GM12891 (cell line): Measurements from ENCODE around the gene USP7.

Experiments used
- PAX5 ChIP-seq: IDR thresholded peaks from 2 replicates; pipeline ENCODE4 v1.6.1; 2011; ENCODE audit warnings: low read length, moderate library complexity, mild to moderate bottlenecking; ENCODE audit not compliant: insufficient read depth, severe bottlenecking
- POLR2A ChIP-seq: IDR thresholded peaks from 2 replicates; pipeline ENCODE4 v1.6.1; 2011; ENCODE audit warnings: low read depth, low read length, control low read depth
- POLR2AphosphoS5 ChIP-seq: IDR thresholded peaks from 2 replicates; pipeline ENCODE4 v1.6.1; 2011; ENCODE audit warnings: low read depth, low read length, control low read depth
- POU2F2 ChIP-seq: IDR thresholded peaks from 2 replicates; pipeline ENCODE4 v1.6.1; 2011; ENCODE audit warnings: low read depth, mild to moderate bottlenecking, control low read depth, low read length, moderate library complexity
- TAF1 ChIP-seq: IDR thresholded peaks from 2 replicates; pipeline ENCODE4 v1.6.1; 2011; ENCODE audit warnings: low read depth, low read length, control low read depth

DNA sequence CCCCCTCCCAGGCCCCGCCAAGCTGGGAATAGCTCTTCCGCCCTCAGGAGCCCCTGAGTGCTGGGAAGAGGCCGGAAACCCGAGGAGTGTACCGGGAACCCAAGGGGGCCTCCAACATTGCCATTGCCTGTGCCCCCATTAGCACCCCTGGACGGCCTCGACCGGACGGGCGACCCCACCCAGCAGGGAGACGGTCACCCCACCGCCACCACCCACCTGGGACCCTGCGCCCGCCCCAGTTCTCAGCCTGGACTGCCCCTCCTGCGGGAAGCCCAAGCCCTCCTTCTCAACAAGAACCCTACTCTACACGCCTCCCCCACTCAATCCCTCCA is 96.9 kb downstream of the USP7 start:
- TF ChIP-seq POLR2AphosphoS5 (no peak), POLR2A (no peak), TAF1 (no peak), PAX5 (no peak), POU2F2 (no peak)
